Measurements from ENCODE around the gene CADM2. TPM values are rescaled to one million over a fixed set of nuclear protein-coding genes. Genes with fewer than 3 reads are reported as not detected.

The CADM2 gene
- total RNA-seq, 2 donors from 2014 or later = 24.1 to 29.8 TPM

DNA sequence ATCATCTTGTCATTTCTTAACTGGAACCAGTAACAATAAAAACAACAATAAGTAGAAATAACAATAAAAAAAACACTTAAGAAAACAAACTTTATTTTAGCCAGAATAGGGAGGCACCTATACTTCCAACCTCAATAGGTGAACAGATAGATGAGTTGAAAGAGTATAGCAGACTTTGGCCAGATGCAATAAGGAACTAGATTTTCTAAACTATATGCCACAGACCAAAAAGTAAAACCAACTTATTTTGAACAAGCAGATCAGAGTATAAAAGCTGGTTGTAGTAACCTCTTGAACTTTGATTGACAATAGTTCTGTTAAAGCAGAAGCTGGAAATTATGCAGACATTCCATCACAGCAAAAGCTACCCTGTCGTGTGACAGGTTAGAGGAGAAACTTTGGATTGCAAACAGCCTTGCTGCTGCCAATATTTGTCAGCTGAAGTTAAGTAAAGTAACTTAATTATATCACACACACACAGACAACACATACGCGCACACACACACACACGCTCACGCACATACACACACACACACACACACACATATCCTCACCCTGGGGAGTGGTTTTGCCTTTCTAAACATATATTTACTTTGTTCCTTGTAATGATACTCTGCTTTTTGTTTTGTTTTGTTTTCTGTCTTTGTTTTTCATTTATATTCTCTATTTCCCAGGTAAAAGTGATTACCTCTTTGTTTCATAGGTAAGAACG, 1128.5 kb downstream of the CADM2 start:
- H3K27ac ChIP-seq (ENCODE audit: low read depth, low read length) = no peak overlapping the region
- H3K9ac ChIP-seq (ENCODE audit: extremely low read depth, low read length, poor library complexity, severe bottlenecking) = no peak overlapping the region
- H3K4me3 ChIP-seq (ENCODE audit: low read length) = no peak overlapping the region
- Mint-ChIP-seq H3K27ac (no peak overlapping the region), H3K4me3 (no peak overlapping the region), H3K27me3 (ENCODE audit: insufficient read depth) (no peaks in the 10 kb centered on the region), H3K36me3 (ENCODE audit: low read depth) (peaks cover 6% of the 10 kb centered on the region), H3K4me1 (no peaks in the 10 kb centered on the region), H3K9me3 (peaks cover 32% of the 10 kb centered on the region)
- no peaks in the 10 kb centered on the region for H3K27me3 ChIP-seq (ENCODE audit: control insufficient read depth, insufficient read depth, low read length, poor library complexity, severe bottlenecking)
- no peaks in the 10 kb centered on the region for H3K36me3 ChIP-seq (ENCODE audit: control insufficient read depth, insufficient read depth, low read length)
- TF ChIP-seq, protein P1, sequence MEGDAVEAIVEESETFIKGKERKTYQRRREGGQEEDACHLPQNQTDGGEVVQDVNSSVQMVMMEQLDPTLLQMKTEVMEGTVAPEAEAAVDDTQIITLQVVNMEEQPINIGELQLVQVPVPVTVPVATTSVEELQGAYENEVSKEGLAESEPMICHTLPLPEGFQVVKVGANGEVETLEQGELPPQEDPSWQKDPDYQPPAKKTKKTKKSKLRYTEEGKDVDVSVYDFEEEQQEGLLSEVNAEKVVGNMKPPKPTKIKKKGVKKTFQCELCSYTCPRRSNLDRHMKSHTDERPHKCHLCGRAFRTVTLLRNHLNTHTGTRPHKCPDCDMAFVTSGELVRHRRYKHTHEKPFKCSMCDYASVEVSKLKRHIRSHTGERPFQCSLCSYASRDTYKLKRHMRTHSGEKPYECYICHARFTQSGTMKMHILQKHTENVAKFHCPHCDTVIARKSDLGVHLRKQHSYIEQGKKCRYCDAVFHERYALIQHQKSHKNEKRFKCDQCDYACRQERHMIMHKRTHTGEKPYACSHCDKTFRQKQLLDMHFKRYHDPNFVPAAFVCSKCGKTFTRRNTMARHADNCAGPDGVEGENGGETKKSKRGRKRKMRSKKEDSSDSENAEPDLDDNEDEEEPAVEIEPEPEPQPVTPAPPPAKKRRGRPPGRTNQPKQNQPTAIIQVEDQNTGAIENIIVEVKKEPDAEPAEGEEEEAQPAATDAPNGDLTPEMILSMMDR (conservative IDR thresholded peaks at IDR 0.05) = no peak
- peaks cover 13% of the 10 kb centered on the region for H3K9me3 ChIP-seq (ENCODE audit: control insufficient read depth, low read length)
- H3K4me1 ChIP-seq (ENCODE audit: control insufficient read depth, insufficient read depth, low read length) = no peaks in the 10 kb centered on the region
- 95% methylated on average over 6 of the region's 6 CpGs; no CpG with 5 or more reads in 1 of the 2 experiments for WGBS, 2 experiments (ENCODE audit: insufficient coverage in 1 of 2, insufficient read length in 1 of 2)
- DNase-seq = no peak

DNA sequence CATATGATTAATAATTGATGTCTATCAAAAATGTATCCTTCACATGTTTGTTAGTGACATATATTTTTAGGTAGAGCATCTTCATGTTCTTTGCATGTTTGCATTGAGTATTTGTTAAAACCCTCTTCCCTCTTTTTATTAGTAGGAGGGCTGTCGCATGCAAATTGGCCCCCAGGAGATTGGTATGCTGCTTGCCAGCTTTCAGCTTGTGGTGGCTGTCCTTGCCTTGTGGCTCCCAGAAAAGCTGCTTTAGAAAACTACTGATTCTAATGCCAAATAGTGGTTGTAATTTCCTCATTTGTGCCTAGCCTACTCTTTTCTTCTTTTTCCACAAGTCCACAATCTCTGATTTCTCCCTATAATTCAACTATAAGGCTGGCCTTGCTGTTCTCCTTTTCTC, 1145.4 kb downstream of the CADM2 start:
- H3K9me3 Mint-ChIP-seq = peaks cover 29% of the 10 kb centered on the region
- H3K27ac ChIP-seq (ENCODE audit: low read depth, low read length) = no peak overlapping the region
- H3K4me1 ChIP-seq (ENCODE audit: control insufficient read depth, insufficient read depth, low read length) = no peaks in the 10 kb centered on the region
- peaks cover 5% of the 10 kb centered on the region for H3K4me1 Mint-ChIP-seq
- DNase-seq = peak; percentile 53
- peaks cover 8% of the 10 kb centered on the region for H3K36me3 Mint-ChIP-seq (ENCODE audit: low read depth)
- no peak overlapping the region for H3K9ac ChIP-seq (ENCODE audit: extremely low read depth, low read length, poor library complexity, severe bottlenecking)
- 47% methylated on average over 1 of the region's 1 CpG; no CpG with 5 or more reads in 1 of the 2 experiments for WGBS, 2 experiments (ENCODE audit: insufficient coverage in 1 of 2, insufficient read length in 1 of 2)
- H3K27me3 ChIP-seq (ENCODE audit: control insufficient read depth, insufficient read depth, low read length, poor library complexity, severe bottlenecking) = no peaks in the 10 kb centered on the region
- H3K36me3 ChIP-seq (ENCODE audit: control insufficient read depth, insufficient read depth, low read length) = no peaks in the 10 kb centered on the region
- H3K9me3 ChIP-seq (ENCODE audit: control insufficient read depth, low read length) = peaks cover 15% of the 10 kb centered on the region
- no peak overlapping the region for H3K27ac Mint-ChIP-seq
- no peaks in the 10 kb centered on the region for H3K27me3 Mint-ChIP-seq (ENCODE audit: insufficient read depth)
- H3K4me3 ChIP-seq (ENCODE audit: low read length) = no peak overlapping the region
- no peak overlapping the region for H3K4me3 Mint-ChIP-seq
- TF ChIP-seq, protein P1 (conservative IDR thresholded peaks at IDR 0.05) = no peak

GRCh38 chr3:86109434-86109833, 1150.6 kb downstream of the CADM2 start:
- TF ChIP-seq, protein P1 (conservative IDR thresholded peaks at IDR 0.05) = no peak
- H3K4me1 ChIP-seq (ENCODE audit: control insufficient read depth, insufficient read depth, low read length) = no peaks in the 10 kb centered on the region
- WGBS, 2 experiments (ENCODE audit: insufficient coverage in 1 of 2, insufficient read length in 1 of 2) = 97 to 100% methylated on average over 2 of the region's 2 CpGs
- Mint-ChIP-seq H3K4me1 (peaks cover 2% of the 10 kb centered on the region), H3K4me3 (no peak overlapping the region), H3K9me3 (peaks cover 38% of the 10 kb centered on the region), H3K27ac (no peak overlapping the region), H3K36me3 (ENCODE audit: low read depth) (peaks cover 8% of the 10 kb centered on the region), H3K27me3 (ENCODE audit: insufficient read depth) (no peaks in the 10 kb centered on the region)
- H3K9me3 ChIP-seq (ENCODE audit: control insufficient read depth, low read length) = peaks cover 31% of the 10 kb centered on the region
- no peaks in the 10 kb centered on the region for H3K27me3 ChIP-seq (ENCODE audit: control insufficient read depth, insufficient read depth, low read length, poor library complexity, severe bottlenecking)
- DNase-seq = no peak
- H3K9ac ChIP-seq (ENCODE audit: extremely low read depth, low read length, poor library complexity, severe bottlenecking) = no peak overlapping the region
- H3K27ac ChIP-seq (ENCODE audit: low read depth, low read length) = no peak overlapping the region
- peak overlapping the region; percentile 5 for H3K4me3 ChIP-seq (ENCODE audit: low read length)
- H3K36me3 ChIP-seq (ENCODE audit: control insufficient read depth, insufficient read depth, low read length) = no peaks in the 10 kb centered on the region

Small RNA genes within 50 kb of the gene (microRNA-seq; reads per million reads assigned to microRNA genes)
- not detected for gene MIR5688 (ENCODE audit: borderline microRNAs expressed)

All from endodermal cell (in vitro differentiated cells).